Stromal cell of bone marrow (primary cell): ENCODE data around the gene PPP2R5C.
"Not testable (repeated sequence)": the region's sequence is repeated elsewhere in the genome, so short reads cannot be mapped to it uniquely, and the experiment has no call there.

Experiments
- DNase-seq: peaks from one replicate; pipeline ENCODE4 v3.0.0-alpha.2; 2012; ENCODE audit warnings: low read depth

The PPP2R5C gene

GRCh38 chr14:101761032-101761880, at the start of gene PPP2R5C:
Gene PPP2R5C, plus strand, starts transcription at chr14:101761709. Its CDS starts 185 bp downstream, at chr14:101761894.
- peak; percentile 67 for DNase-seq

DNA sequence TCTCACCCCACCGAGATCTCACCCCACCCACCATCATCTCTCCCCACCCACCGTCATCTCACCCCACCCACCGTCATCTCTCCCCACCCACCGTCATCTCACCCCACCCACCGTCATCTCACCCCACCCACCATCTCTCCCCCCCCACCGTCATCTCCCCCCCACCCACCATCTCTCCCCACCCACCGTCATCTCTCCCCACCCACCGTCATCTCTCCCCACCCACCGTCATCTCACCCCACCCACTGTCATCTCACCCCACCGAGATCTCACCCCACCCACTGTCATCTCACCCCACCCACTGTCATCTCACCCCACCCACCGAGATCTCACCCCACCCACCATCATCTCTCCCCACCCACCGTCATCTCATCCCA, 49.7 kb upstream of the PPP2R5C start:
- DNase-seq, result not testable (repeated sequence)

GRCh38 chr14:101712341-101712740, 49.2 kb upstream of the PPP2R5C start:
- DNase-seq, result not testable (repeated sequence)

DNA sequence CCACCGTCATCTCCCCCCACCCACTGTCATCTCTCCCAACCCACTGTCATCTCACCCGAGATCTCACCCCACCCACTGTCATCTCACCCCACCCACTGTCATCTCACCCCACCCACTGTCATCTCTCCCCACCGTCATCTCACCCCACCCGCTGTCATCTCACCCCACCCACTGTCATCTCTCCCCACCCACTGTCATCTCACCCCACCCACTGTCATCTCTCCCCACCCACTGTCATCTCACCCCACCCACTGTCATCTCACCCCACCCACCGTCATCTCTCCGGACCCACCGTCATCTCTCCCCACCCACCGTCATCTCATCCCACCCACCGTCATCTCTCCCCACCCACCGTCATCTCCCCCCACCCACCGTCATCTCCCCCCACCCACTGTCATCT, 48.4 kb upstream of the PPP2R5C start:
- not testable (repeated sequence) for DNase-seq

- no peak for DNase-seq
These were observed 47.7 kb upstream of the PPP2R5C start for GRCh38 chr14:101713621-101714349.

GRCh38 chr14:101714394-101714793, 47.1 kb upstream of the PPP2R5C start:
- no peak for DNase-seq

GRCh38 chr14:101715210-101716076, 46.1 kb upstream of the PPP2R5C start:
- no peak for DNase-seq

DNA sequence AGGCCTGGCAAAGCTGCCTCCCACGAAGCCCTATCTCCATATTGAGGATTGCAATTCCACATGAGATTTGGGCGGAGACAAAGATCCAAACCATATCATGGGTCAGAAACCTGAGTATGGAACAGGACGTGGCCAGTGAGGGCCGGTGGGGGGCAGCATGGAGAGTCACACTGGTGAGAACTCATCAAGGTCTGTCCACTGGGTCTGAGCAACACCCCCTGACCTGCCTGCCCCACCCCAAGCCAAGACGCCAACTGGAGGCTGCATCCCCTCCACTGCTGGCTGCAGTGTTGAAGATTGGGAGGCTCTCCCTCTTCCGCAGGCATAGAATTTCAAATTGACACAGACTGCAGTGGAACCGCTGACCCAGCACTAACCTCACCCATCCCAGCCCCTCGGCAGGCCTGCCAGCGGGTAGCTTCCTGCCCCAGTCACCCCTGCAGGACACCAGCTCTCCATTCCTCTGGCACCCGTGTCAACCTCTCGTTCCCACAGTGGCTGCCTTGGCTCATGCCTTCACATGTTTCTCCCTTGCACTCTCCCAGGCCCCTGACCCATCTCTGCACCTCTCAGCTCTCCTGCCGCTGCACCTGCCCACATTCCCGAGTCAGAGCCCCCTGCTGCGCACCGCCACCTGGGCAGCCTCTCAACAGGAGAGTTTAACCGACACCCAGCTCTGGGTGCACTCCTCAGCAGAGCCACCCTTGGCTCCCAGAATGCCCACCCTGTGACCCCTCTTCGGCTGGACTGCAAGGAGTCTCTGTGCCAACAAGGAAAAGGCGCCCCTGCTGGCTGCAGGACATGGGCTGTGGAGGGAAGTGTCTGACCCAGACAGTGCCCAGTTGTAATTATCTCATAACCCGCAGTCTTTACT, 45.2 kb upstream of the PPP2R5C start:
- DNase-seq, result no peak

DNA sequence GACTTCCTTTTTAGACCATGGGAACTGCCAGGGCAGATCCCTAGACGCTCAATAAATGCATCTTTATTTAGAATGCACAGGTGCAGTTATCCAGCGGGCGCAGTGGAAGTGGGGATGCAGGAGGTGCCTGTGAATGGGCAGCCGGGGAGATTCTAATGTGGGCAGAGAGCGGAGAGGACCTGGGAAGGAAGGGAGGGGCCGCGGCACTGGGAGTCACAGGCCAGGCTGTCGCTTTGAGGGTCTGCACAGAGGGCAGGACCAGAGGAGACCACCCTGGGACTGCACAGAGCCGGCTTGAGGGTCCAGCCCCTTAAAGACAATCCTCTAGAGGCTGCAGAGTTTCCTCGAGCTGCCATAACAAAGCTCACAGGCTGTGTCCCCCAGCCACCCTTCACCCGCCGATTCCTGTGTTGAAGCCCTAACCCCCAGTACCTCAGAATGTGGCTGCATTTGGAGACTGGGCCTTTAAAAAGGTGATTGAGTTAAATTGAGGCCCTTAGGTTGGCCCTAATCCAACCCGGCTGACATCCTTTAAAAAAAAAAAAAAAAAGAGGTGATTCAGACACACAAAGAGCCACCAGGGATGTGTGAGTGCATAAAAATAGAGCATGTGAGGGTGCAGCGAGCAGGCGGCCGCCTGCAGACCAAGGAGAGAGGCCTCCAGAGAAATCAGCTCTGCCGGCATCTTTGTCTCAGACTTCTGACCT, 44.4 kb upstream of the PPP2R5C start:
- no peak for DNase-seq

DNA sequence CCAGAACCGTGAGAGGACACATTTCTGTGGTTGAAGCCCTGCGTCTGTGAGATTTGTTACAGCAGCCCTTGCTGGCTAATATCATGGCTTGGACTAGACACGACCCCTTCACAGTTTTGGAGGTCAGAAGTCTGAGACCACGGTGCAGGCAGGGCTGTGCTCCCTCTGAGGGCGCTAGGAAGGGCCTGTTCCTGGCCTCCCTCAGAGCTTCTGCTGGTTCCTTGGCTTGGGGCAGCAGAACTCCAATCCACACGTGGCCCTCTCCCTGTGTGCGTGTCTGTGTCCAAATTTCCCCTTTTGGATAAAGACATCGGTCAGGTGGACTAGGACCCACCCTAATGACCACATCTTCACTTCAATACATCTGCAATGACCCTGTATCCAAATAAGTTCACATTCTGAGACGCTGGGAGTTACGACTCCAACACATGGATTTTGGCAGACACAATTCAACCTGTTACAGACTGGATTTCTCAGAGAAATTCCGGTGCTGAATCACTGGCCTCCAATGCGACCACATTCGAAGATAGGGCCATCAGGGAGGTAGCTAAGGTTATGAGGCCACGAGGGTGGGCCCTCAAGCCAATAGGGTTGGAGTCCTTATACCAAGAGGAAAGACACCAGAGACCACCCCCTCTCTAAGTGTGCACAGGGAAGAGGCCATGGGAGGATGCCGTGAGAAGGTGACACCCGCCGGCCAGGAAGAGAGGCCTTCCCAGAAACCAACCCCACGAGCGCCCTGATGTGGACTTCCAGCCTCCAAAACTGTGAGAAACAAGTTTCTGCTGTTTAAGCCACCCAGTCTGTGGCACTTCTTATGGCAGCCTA, 43.6 kb upstream of the PPP2R5C start:
- no peak for DNase-seq

DNA sequence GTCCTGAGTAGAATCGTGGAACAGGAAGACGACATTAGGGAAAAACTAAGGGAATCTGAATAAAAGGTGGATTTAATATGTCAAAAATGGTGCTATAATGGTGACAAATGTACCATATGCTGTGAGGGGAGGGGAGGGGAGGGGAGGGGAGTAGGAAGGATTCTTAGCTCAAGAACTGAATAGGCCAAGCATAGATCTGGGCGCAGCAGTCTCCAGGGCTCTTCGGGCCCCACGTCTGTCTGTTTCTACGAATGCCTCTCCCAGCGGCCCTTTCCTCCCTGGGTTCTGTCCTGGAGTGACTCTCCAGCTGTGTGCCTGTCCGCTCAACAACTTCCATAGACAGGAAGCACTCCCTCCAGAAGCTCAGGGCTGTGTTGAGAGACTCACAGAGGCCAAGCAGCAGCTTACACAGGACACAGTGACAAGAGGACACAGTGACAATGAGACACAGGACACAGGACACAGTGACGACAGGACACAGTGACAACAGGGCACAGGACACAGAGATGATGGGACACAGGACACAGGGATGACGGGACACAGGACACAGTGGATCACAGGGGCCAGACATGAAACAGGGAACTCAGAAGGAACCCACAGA, 42.4 kb upstream of the PPP2R5C start:
- DNase-seq, result no peak

DNA sequence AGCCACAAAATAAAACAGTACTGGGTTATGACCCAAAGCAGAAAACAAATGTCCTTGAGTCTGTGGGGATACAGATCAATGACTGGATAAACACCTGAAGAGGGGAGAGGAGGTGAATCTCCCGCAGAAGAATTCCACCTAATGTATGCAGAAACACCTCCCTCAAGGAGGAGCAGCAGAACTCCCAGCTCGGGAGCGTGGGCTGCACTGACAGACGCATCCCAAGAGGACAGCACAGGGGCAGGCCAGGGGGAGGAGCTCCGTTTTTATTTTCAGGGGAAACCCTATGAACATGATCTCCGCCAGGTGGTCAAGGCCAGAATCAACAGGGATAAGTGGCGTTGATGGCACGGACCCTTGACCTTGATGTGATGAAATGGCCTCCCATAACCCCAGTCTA, 41.8 kb upstream of the PPP2R5C start:
- no peak for DNase-seq

- no peak for DNase-seq
These were observed 40.4 kb upstream of the PPP2R5C start for GRCh38 chr14:101721111-101721510.

DNA sequence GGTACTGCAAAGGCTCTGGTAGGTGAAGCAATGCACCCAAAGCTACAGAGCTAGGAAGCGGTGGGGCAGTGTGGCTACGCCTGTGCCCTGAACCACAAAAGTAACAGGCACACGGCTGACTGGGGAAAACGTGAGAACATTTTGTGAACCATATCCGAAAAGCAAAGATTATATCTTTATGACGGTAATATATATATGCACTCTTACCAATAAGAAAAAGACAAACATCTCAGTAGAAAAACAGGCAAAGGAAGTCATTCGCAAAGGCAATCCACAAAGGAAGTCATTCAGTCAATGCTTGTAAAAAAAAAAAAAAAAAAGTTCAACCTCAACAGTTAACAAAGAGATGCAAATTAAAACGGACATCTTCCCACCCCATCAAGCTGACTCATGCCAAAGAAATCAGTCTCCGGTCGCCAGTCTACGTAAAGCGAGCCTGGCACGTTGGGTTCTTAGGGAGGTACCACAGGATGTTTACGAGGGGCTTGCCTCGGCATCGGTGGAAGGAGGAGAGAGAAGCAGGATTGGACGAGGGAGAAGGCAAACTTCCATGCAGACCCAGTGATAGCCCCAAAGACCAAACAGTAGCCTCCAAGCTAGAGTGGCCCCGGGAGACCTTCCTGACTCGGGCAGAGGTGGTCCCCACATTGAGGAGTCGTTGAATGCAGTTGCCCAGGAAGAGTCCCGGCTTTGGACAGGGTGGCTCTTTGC, 39.4 kb upstream of the PPP2R5C start:
- DNase-seq, result no peak

- DNase-seq, result no peak
These were observed 38.4 kb upstream of the PPP2R5C start for GRCh38 chr14:101723061-101723595.

DNA sequence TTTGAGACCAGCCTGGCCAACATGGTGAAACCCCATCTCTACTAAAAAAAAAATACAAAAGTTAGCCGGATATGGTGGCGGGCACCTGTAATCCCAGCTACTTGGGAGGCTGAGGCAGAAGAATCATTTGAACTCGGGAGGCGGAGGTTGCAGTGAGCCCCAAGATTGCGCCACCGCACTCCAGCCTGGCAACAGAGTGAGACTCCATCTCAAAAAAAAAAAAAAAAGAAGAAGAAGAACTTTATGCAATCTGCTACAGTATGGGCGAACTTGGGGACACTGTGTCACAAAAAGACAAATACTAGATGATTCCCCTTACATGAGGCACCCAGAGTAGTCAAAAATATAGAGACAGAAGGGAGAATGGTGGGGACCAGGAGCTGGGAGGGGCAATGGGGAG, 35.9 kb upstream of the PPP2R5C start:
- not testable (repeated sequence) for DNase-seq

- DNase-seq, result no peak
These were observed 35.1 kb upstream of the PPP2R5C start for GRCh38 chr14:101726295-101726953.

DNA sequence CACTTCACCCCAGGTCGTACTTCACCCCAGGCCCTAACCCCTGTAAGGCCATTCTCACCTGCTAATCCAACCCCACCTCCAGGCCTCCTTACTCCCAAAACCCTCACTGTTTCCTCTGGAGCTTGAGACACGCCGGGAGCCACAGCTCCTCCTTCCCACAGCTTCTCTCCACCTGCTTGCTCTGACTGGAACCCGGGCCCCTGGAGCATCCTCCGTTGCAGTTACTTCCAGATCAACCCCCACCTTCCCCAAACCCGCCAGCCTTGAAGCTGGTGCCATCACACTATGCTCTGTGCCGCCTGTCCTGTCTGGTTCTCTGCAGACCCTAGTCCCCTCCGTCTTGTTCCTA, 34.6 kb upstream of the PPP2R5C start:
- DNase-seq, result no peak
